H54 (cell line): ENCODE data around the gene FAT2.
"Not testable (repeated sequence)": the region's sequence is repeated elsewhere in the genome, so short reads cannot be mapped to it uniquely, and the experiment has no call there.

Experiments used
- DNase-seq: peaks from one replicate; pipeline ENCODE4 v3.0.0; 2011; ENCODE audit warnings: low spot score, mixed read lengths; ENCODE audit not compliant: insufficient read length
- FAIRE-seq: peaks from 3 replicates; lab custom pipeline; 2011; peaks lifted over from hg19 to GRCh38; lab: Jason Lieb, UNC
- POLR2A ChIP-seq: IDR thresholded peaks from 2 replicates; pipeline ENCODE4 v1.6.1; 2011; ENCODE audit warnings: low read depth, mild to moderate bottlenecking, low read length

FAT2 gene

GRCh38 chr5:151580239-151580638 is 10.9 kb downstream of the FAT2 start:
- no peak for TF ChIP-seq POLR2A
- FAIRE-seq: no peak
- DNase-seq: no peak

- FAIRE-seq, DNase-seq: not testable (repeated sequence)
These were observed 12.0 kb downstream of the FAT2 start for GRCh38 chr5:151579146-151579545.

- no peak for DNase-seq
- no peak for TF ChIP-seq POLR2A
- no peak for FAIRE-seq
These were observed 12.7 kb downstream of the FAT2 start for GRCh38 chr5:151578326-151579025.

- no peak for TF ChIP-seq POLR2A
- DNase-seq: no peak
- no peak for FAIRE-seq
These were observed 13.6 kb downstream of the FAT2 start for GRCh38 chr5:151577566-151577965.

- DNase-seq (no peak), FAIRE-seq (no peak)
- TF ChIP-seq POLR2A: no peak
These were observed 16.6 kb downstream of the FAT2 start for GRCh38 chr5:151574444-151574996.

GRCh38 chr5:151572657-151573368 is 18.3 kb downstream of the FAT2 start:
- DNase-seq (no peak), FAIRE-seq (no peak)
- TF ChIP-seq POLR2A: no peak

GRCh38 chr5:151571270-151572173 is 19.6 kb downstream of the FAT2 start:
- TF ChIP-seq POLR2A: no peak
- FAIRE-seq (no peak), DNase-seq (no peak)

- DNase-seq (no peak), FAIRE-seq (no peak)
- no peak for TF ChIP-seq POLR2A
These were observed 20.4 kb downstream of the FAT2 start for GRCh38 chr5:151570512-151571269.

- FAIRE-seq: no peak
- DNase-seq: no peak
- no peak for TF ChIP-seq POLR2A
These were observed 21.1 kb downstream of the FAT2 start for GRCh38 chr5:151570058-151570457.

GRCh38 chr5:151569132-151570046 is 21.7 kb downstream of the FAT2 start:
- FAIRE-seq (no peak), DNase-seq (no peak)
- TF ChIP-seq POLR2A: no peak

- TF ChIP-seq POLR2A: no peak
- no peak for FAIRE-seq
- DNase-seq: no peak
These were observed 23.1 kb downstream of the FAT2 start for GRCh38 chr5:151568036-151568435.

- DNase-seq (no peak), FAIRE-seq (no peak)
These were observed 25.2 kb downstream of the FAT2 start for GRCh38 chr5:151565971-151566370.

More at GRCh38 chr5:151565971-151566370, 25.2 kb downstream of the FAT2 start:
- TF ChIP-seq POLR2A: no peak
